ENCODE data around the gene IGFN1. TPM values are rescaled to one million over a fixed set of nuclear protein-coding genes. Genes with fewer than 3 reads are reported as not detected.
A peak's percentile ranks its signal among the peaks of the same experiment; 100 is the strongest.

The IGFN1 gene
- total and polyA plus RNA-seq, 10 of the 15 experiments (the other 5 are each of a cell fraction or from before 2014, with no cell fraction given), result not detected

DNA sequence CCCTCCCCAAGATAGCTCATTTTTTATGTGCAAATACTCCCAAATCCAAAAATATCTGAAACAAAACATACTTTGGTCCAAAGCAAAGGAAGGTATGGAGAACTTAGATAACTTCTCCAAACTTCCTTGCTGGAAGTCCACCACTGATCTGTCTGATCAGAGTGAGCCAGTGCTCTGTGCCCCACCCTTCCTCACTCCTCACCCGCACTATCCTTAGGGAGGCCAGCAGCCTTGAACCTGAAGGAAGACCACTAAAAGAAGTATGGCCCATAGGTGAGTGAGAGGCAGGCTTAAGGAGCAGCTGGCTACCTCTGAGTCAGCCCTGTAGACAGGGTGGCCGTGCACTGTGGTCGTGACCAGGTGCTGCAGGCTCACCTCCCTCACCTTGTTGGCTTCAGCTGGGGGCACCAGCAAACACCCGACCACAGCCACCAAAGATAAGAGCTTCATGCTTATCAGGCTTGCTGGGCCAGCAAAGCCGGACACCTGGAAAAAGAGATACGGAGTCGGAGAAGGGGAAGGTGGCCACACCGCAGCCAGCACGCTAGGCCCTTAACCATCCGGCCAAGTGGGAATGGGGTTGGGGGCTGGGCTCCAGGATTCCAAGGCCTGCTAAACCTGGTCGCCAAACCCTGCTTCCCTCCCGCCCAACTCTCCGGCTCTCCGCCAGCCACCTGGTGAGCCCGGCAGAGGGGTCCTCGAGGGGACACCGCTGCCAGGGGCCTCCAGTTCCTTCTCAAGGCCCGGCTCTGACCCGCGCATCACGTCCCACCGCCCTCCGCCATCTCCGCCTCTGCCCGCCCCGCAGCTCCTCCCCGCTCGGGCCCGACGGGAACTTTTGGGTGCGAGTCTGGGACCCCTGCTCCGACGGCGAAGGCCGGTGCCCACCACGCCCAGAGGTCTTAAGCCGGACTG lies 36.9 kb upstream of the IGFN1 start (continued):
- TF ChIP-seq NFXL1 (IDR thresholded peaks at IDR 0.05; ENCODE audit: borderline replicate concordance) (no peak), WRNIP1 (IDR thresholded peaks at IDR 0.05; ENCODE audit: borderline replicate concordance, low read depth, low read length) (no peak), CHD4 (IDR thresholded peaks at IDR 0.05) (no peak), IKZF1 (conservative IDR thresholded peaks at IDR 0.05) (0 out of 2 replicates have a peak, but pooled peaks have one; percentile 39), ATF7 (IDR thresholded peaks at IDR 0.05; ENCODE audit: low read depth) (no peak), ZNF217 (IDR thresholded peaks at IDR 0.05) (no peak), PAX8 (IDR thresholded peaks at IDR 0.05) (no peak), BHLHE40 (IDR thresholded peaks at IDR 0.05; ENCODE audit: borderline replicate concordance in 1 of 2, low read depth in 2 of 2, low read length in 1 of 2) (no peak), CEBPB (IDR thresholded peaks at IDR 0.05; ENCODE audit: borderline replicate concordance in 1 of 2, low read depth in 2 of 2, low read length in 2 of 2) (no peak)
- TF ChIP-seq, protein P1, sequence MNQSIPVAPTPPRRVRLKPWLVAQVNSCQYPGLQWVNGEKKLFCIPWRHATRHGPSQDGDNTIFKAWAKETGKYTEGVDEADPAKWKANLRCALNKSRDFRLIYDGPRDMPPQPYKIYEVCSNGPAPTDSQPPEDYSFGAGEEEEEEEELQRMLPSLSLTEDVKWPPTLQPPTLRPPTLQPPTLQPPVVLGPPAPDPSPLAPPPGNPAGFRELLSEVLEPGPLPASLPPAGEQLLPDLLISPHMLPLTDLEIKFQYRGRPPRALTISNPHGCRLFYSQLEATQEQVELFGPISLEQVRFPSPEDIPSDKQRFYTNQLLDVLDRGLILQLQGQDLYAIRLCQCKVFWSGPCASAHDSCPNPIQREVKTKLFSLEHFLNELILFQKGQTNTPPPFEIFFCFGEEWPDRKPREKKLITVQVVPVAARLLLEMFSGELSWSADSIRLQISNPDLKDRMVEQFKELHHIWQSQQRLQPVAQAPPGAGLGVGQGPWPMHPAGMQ (IDR thresholded peaks at IDR 0.05; ENCODE audit: borderline replicate concordance), result no peak
- TF ChIP-seq, protein P2, sequence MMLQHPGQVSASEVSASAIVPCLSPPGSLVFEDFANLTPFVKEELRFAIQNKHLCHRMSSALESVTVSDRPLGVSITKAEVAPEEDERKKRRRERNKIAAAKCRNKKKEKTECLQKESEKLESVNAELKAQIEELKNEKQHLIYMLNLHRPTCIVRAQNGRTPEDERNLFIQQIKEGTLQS (IDR thresholded peaks at IDR 0.05; ENCODE audit: borderline replicate concordance, extremely low read depth, low read depth, low read length), result no peak
- TF ChIP-seq, protein P3, sequence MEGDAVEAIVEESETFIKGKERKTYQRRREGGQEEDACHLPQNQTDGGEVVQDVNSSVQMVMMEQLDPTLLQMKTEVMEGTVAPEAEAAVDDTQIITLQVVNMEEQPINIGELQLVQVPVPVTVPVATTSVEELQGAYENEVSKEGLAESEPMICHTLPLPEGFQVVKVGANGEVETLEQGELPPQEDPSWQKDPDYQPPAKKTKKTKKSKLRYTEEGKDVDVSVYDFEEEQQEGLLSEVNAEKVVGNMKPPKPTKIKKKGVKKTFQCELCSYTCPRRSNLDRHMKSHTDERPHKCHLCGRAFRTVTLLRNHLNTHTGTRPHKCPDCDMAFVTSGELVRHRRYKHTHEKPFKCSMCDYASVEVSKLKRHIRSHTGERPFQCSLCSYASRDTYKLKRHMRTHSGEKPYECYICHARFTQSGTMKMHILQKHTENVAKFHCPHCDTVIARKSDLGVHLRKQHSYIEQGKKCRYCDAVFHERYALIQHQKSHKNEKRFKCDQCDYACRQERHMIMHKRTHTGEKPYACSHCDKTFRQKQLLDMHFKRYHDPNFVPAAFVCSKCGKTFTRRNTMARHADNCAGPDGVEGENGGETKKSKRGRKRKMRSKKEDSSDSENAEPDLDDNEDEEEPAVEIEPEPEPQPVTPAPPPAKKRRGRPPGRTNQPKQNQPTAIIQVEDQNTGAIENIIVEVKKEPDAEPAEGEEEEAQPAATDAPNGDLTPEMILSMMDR (IDR thresholded peaks at IDR 0.05 in 2 of 3, conservative IDR thresholded peaks at IDR 0.05 in 1 of 3; ENCODE audit: control insufficient read depth in 2 of 3, extremely low read depth in 1 of 3, insufficient read depth in 1 of 3, low read depth in 3 of 3, low read length in 3 of 3), result no peak
- TF ChIP-seq, protein P4, sequence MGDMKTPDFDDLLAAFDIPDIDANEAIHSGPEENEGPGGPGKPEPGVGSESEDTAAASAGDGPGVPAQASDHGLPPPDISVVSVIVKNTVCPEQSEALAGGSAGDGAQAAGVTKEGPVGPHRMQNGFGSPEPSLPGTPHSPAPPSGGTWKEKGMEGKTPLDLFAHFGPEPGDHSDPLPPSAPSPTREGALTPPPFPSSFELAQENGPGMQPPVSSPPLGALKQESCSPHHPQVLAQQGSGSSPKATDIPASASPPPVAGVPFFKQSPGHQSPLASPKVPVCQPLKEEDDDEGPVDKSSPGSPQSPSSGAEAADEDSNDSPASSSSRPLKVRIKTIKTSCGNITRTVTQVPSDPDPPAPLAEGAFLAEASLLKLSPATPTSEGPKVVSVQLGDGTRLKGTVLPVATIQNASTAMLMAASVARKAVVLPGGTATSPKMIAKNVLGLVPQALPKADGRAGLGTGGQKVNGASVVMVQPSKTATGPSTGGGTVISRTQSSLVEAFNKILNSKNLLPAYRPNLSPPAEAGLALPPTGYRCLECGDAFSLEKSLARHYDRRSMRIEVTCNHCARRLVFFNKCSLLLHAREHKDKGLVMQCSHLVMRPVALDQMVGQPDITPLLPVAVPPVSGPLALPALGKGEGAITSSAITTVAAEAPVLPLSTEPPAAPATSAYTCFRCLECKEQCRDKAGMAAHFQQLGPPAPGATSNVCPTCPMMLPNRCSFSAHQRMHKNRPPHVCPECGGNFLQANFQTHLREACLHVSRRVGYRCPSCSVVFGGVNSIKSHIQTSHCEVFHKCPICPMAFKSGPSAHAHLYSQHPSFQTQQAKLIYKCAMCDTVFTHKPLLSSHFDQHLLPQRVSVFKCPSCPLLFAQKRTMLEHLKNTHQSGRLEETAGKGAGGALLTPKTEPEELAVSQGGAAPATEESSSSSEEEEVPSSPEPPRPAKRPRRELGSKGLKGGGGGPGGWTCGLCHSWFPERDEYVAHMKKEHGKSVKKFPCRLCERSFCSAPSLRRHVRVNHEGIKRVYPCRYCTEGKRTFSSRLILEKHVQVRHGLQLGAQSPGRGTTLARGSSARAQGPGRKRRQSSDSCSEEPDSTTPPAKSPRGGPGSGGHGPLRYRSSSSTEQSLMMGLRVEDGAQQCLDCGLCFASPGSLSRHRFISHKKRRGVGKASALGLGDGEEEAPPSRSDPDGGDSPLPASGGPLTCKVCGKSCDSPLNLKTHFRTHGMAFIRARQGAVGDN (IDR thresholded peaks at IDR 0.05), result no peak

Measured in GM12878 (cell line).